Activated T-cell treated with anti-CD3 and anti-CD28 coated beads, Interleukin-2, amount 50 U/mL, for 4 hours (primary cell): ENCODE measurements around the gene CD79A. TPM values are rescaled to one million over a fixed set of nuclear protein-coding genes. Genes with fewer than 3 reads are reported as not detected.
"Not testable (repeated sequence)": the region's sequence is repeated elsewhere in the genome, so short reads cannot be mapped to it uniquely, and the experiment has no call there.

Source experiments
- ATAC-seq, 2 donors: fragments of 200-7000 bp; cut with Tn5 transposase; one replicate each; pipeline ENCODE4 v1.10.0; 2021
- DNase-seq: peaks from one replicate; pipeline ENCODE4 v3.0.0-alpha.2; 2020
- H3K27me3 Mint-ChIP-seq: one replicate; pipeline ENCODE4 v1.8.0; 2021; ENCODE audit warnings: low read depth, mixed read lengths
- H3K36me3 Mint-ChIP-seq: one replicate; pipeline ENCODE4 v1.8.0; 2022; ENCODE audit warnings: mixed read lengths; ENCODE audit not compliant: insufficient read depth
- H3K4me1 Mint-ChIP-seq: one replicate; pipeline ENCODE4 v1.8.0; 2021; ENCODE audit warnings: low read depth, mixed read lengths
- H3K4me3 Mint-ChIP-seq: one replicate; pipeline ENCODE4 v1.8.0; 2021; ENCODE audit warnings: mild to moderate bottlenecking, moderate library complexity, mixed read lengths
- H3K9me3 Mint-ChIP-seq: one replicate; pipeline ENCODE4 v1.8.0; 2021; ENCODE audit warnings: mixed read lengths
- total RNA-seq, 3 donors: library from RNA; stranded (reverse); gene quantifications; one replicate each; pipeline ENCODE4 v1.2.1, GENCODE V29; 2021

Gene CD79A
- total RNA-seq, 3 donors from 2014 or later: 2.2 to 7.8 (median 2.7) TPM

- DNase-seq (no peak), ATAC-seq (peak; percentile 10 to 21)
- Mint-ChIP-seq H3K4me3 (peak overlapping the region; percentile 66), H3K4me1 (peaks cover 81% of the 10 kb centered on the region), H3K9me3 (no peaks in the 10 kb centered on the region), H3K36me3 (peaks cover 33% of the 10 kb centered on the region), H3K27me3 (no peaks in the 10 kb centered on the region)
Measured at GRCh38 chr19:41870401-41870873, 6.6 kb upstream of the CD79A start.

- H3K4me1 Mint-ChIP-seq: peaks cover 85% of the 10 kb centered on the region
- peaks cover 28% of the 10 kb centered on the region for H3K36me3 Mint-ChIP-seq
- H3K4me3 Mint-ChIP-seq: peak overlapping the region; percentile 72
- H3K27me3 Mint-ChIP-seq: no peaks in the 10 kb centered on the region
- ATAC-seq (peak; percentile 59 to 61), DNase-seq (no peak)
- H3K9me3 Mint-ChIP-seq: no peaks in the 10 kb centered on the region
Measured at GRCh38 chr19:41871573-41872383, 5.3 kb upstream of the CD79A start.

DNA sequence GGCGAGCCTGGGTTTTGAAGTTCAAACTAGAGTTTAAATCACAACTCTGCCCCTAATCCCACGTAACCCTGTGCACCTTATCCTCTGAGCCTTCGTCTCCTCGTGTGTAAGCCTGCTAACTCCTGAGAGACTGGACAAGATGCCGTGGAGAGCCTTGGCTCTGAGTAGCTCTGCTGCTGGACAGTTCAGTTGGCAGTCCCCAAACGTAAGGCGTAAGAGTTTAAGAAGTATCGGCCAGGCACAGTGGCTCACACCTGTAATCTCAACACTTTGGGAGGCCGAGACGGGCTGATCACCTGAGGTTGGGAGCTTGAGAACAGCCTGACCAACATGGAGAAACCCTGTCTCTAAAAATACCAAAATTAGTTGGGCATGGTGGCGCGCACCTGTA, 4.7 kb upstream of the CD79A start:
- no peak for ATAC-seq
- Mint-ChIP-seq H3K36me3 (peaks cover 28% of the 10 kb centered on the region), H3K4me3 (no peak overlapping the region)

GRCh38 chr19:41872775-41873647, 4.1 kb upstream of the CD79A start:
- Mint-ChIP-seq H3K27me3 (no peaks in the 10 kb centered on the region), H3K9me3 (no peaks in the 10 kb centered on the region), H3K4me1 (peaks cover 89% of the 10 kb centered on the region), H3K36me3 (peaks cover 25% of the 10 kb centered on the region), H3K4me3 (no peak overlapping the region)
- DNase-seq: peak; percentile 66
- ATAC-seq: peak; percentile 20

More for the DNA sequence above, 4.7 kb upstream of the CD79A start:
- no peak for DNase-seq
- Mint-ChIP-seq H3K4me1 (peaks cover 88% of the 10 kb centered on the region), H3K9me3 (no peaks in the 10 kb centered on the region), H3K27me3 (no peaks in the 10 kb centered on the region)

- ATAC-seq, H3K27me3 Mint-ChIP-seq, H3K9me3 Mint-ChIP-seq, DNase-seq: not testable (repeated sequence)
- H3K4me1 Mint-ChIP-seq: peaks cover 86% of the 10 kb centered on the region
- peaks cover 11% of the 10 kb centered on the region for H3K36me3 Mint-ChIP-seq
- H3K4me3 Mint-ChIP-seq: peak overlapping the region; percentile 54
Measured at GRCh38 chr19:41875973-41876372, 1.1 kb upstream of the CD79A start.

DNA sequence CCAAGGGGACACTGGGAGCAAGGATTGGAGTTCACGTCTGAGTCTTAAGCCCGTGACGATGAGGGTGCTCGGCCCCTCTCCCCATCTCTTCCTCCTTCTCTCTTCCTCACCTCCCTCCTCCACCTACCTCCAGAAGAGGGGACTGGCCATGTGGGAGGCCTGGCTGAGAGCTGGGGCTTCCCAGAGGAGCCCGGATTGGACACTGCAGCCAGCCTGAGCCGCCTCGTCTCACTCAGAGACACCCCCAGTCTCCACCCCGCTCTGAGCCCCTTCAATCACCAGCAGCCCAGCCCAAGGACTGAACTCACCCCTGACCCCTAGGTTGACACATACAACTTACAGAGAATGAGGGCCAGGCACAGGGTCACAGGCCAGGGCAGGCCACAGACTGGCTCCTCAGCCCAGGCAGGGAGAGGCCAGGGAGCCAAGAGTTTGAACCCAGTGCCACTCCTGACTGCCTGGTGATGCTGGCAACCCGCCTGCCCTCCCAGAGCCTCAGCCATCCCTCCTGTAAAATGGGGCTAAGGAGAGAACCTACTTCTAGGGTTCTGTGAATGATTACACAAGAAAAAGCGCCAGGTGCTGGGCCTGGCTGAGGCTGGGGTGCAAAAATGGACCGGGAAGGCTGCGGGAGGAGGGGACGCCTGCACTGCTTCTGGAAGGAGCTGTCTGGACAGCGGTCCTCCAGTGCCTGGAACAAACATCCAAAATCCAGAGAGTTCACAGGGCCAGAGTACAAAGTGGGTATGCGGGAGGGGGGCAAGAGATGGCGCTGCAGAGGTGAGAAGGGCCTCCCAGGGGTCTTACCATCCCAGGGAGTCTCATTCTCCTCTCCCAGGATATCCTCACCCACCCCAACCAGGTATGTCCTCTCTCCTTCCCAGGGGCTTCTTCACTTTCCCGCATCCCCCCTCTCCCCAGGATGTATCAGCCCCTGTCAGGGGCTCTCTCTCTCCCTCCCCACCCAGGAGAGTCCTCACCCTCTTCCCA, 1.1 kb downstream of the CD79A start:
- ATAC-seq: no peak
- Mint-ChIP-seq H3K4me3 (peak overlapping the region; percentile 69), H3K27me3 (no peaks in the 10 kb centered on the region), H3K36me3 (no peaks in the 10 kb centered on the region), H3K9me3 (no peaks in the 10 kb centered on the region), H3K4me1 (peaks cover 77% of the 10 kb centered on the region)
- DNase-seq: no peak

DNA sequence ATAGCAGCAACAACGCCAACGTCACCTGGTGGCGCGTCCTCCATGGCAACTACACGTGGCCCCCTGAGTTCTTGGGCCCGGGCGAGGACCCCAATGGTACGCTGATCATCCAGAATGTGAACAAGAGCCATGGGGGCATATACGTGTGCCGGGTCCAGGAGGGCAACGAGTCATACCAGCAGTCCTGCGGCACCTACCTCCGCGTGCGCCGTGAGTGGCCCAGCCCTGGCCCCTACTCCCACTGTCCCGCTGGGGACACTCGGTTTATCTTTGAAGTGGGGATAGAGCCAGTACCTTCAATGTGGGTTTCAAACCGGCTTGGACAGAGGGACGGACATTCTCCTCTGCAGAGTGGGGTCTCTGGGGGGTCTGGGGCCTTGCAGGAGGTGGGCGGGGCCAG, 2.0 kb downstream of the CD79A start:
- Mint-ChIP-seq H3K36me3 (no peaks in the 10 kb centered on the region), H3K9me3 (no peaks in the 10 kb centered on the region), H3K4me3 (no peak overlapping the region), H3K4me1 (peaks cover 70% of the 10 kb centered on the region), H3K27me3 (no peaks in the 10 kb centered on the region)
- ATAC-seq (no peak), DNase-seq (no peak)

DNA sequence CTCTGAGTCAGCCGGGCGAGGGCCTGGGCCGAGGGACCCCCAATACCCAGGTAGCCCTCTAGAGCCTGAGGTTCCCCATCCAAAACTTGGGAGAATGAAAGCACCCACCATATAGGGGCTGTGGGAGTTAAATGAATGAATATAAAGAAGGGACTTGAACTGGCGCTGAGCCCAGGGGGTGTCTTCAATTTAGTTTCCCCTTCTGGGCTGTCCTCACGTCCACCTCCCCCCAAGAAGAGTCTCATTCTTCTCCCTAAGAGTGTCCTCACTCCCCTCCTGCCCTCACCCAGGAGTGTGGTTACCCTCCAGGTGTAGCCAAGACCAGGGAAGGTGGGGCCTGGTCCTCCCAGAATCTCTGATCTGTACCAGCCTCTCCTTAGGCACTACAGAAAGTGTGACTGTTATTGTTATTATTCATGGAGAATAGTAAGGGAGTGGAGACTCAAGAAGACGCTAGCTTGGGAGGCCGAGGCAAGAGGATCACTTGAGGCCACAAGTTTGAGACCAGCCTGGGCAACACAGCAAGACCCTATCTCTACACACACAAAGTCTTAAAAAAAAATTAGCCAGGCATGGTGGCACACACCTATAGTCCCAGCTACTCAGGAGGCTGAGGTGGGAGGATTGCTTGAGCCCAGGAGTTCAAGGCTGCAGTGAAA, 2.7 kb downstream of the CD79A start:
- Mint-ChIP-seq H3K9me3 (no peaks in the 10 kb centered on the region), H3K4me1 (peaks cover 65% of the 10 kb centered on the region), H3K27me3 (no peaks in the 10 kb centered on the region), H3K36me3 (no peaks in the 10 kb centered on the region), H3K4me3 (peak overlapping the region; percentile 24)
- DNase-seq (no peak), ATAC-seq (no peak)

GRCh38 chr19:41880329-41880708, 3.2 kb downstream of the CD79A start:
- H3K27me3 Mint-ChIP-seq: no peaks in the 10 kb centered on the region
- H3K4me1 Mint-ChIP-seq: peaks cover 68% of the 10 kb centered on the region
- H3K9me3 Mint-ChIP-seq: no peaks in the 10 kb centered on the region
- no peaks in the 10 kb centered on the region for H3K36me3 Mint-ChIP-seq
- H3K4me3 Mint-ChIP-seq: peak overlapping the region; percentile 24
- DNase-seq (no peak), ATAC-seq (no peak)

DNA sequence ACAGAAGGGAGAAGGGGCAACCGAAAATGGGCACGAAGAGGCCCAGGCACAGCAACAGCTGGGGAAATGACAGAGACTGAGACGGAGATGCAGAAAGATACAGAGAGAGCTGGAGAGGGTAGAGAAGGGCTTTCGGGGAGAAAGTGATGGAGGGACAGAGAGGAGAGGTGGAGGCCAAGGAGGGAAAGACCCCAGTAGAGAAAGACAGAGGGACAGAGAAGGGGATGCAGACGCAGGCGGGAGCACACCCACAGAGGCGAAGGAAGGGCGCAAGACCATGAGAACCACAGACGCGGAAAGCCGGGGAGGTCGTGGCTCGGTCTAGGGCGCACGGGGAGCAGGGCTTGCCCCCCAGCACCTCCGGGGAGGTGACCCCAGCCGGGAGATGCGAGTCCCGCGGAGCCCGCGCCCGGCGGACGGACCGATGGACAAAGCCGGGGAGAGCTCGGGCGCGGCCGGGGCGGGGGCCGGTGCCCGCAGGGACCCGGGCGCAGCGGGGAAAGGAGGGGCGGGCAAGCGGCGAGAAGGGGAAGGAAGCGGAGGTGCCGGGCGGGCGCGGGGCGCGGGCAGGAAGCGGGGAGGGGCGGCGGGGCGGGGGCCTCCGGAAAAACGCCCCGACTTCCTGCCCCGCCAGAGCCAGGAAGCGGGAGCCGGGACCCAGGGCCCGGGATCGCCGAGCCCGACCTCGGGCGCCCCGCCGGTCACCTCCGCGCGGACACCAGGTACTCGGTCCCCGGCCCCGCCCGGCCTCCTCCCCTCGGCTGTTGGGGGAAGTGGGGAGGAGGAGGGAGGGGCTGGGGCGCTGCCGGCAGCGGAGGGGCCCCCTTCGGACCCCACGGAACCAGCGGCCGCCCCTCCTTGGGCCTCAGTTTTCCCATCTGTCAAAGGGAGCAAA, 5.7 kb downstream of the CD79A start, which contains the start of gene ARHGEF1:
ARHGEF1 (plus strand) TSS at position 617 of the 895 bp plus-strand sequence. CDS start 4,899 bp downstream, outside the sequence.
- Mint-ChIP-seq H3K4me1 (peaks cover 65% of the 10 kb centered on the region), H3K4me3 (peak within 1 kb of the TSS; percentile 99), H3K36me3 (peaks cover 4% of the 10 kb centered on the region), H3K27me3 (no peaks in the 10 kb centered on the region), H3K9me3 (no peaks in the 10 kb centered on the region)
- peak in 1 of 2 donors; percentile 5 for ATAC-seq
- peak; percentile 46 for DNase-seq

DNA sequence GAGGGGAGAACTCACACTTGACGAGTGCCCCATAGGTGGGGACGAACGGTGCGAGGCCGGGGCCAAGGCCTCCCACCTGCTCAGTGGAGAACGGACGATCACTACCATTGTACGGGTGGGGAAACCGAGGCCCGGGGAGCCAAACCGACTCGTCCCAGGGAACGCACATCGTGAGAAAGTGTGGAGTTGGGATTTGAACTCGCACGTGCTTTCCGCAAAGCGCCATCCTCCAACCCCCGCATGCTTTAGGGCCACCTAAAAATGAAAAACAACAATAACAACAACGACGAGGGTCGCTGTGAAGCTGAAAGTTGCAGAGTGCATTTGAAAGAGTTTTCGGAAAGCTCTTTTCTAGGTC, 6.4 kb downstream of the CD79A start:
- H3K4me3 Mint-ChIP-seq: peak overlapping the region; percentile 99
- peaks cover 7% of the 10 kb centered on the region for H3K36me3 Mint-ChIP-seq
- DNase-seq (no peak), ATAC-seq (no peak)
- H3K9me3 Mint-ChIP-seq: no peaks in the 10 kb centered on the region
- peaks cover 65% of the 10 kb centered on the region for H3K4me1 Mint-ChIP-seq
- no peaks in the 10 kb centered on the region for H3K27me3 Mint-ChIP-seq

GRCh38 chr19:41883821-41884733, 7.0 kb downstream of the CD79A start:
- Mint-ChIP-seq H3K36me3 (peaks cover 10% of the 10 kb centered on the region), H3K4me1 (peaks cover 63% of the 10 kb centered on the region)
- ATAC-seq: peak; percentile 70 to 71

More at GRCh38 chr19:41883821-41884733, 7.0 kb downstream of the CD79A start:
- DNase-seq: peak; percentile 83
- H3K9me3 Mint-ChIP-seq: no peaks in the 10 kb centered on the region
- peak overlapping the region; percentile 99 for H3K4me3 Mint-ChIP-seq
- no peaks in the 10 kb centered on the region for H3K27me3 Mint-ChIP-seq
